Erythroblast (primary cell): ENCODE results near the gene PARP6.

ENCODE experiments used
- DNase-seq, 2 experiments: peaks; one replicate each; lab custom pipeline; 2025; lab: John Stamatoyannopoulos, UW
- GATA1 ChIP-seq: IDR thresholded peaks from 2 replicates; pipeline ENCODE4 v1.6.1; 2011; ENCODE audit warnings: low read depth, mild to moderate bottlenecking, control low read depth, low read length, moderate library complexity
- POLR2A ChIP-seq: IDR thresholded peaks from 2 replicates; pipeline ENCODE4 v1.6.1; 2011; ENCODE audit warnings: mild to moderate bottlenecking, low read length

Gene PARP6

DNA sequence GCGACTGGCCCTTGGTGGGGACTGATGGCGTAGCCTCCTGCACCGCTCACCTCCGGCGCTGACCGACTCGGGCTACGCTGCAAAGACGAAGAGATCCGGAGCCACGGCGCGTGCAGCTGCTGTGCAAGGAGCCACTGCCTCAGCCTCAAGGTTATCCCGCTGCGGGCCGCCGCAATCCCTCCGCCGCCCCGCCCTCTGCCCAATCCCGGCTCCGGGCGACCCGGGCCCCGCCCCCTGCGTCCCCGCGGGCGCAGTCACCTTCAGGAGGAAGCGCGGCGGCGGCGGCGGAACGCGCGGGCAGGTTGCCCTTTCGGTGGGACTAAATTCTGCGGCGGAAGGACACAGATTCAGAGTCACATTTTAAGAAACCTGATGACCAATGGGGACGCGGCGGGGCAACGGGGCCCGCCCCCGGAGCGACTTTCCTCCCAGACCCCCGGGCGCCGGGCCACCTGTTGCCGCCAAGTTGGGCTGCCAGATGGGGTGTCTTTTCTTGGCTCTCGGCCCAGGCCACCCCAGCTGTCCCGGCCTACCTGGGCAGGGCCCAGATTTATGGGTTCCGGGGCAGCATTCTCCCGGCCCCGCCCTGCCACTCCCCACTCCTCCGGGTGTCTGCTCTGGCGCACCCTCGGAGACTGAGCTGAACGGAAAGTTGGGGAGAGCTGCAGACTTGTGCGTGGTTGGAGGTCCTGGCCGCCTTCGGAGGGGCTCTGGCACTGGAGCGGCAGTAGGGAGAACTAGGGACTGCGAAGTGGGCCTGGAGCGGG lies 41.1 kb downstream of the PARP6 start, which contains the start of gene PKM:
Gene PKM (minus strand): TSS at position 125 of the 767 bp plus-strand sequence. CDS start 12,093 bp downstream, outside the sequence.
- TF ChIP-seq GATA1 (no peak), POLR2A (peak; percentile 25)
- peak; percentile 59 to 66 for DNase-seq

DNA sequence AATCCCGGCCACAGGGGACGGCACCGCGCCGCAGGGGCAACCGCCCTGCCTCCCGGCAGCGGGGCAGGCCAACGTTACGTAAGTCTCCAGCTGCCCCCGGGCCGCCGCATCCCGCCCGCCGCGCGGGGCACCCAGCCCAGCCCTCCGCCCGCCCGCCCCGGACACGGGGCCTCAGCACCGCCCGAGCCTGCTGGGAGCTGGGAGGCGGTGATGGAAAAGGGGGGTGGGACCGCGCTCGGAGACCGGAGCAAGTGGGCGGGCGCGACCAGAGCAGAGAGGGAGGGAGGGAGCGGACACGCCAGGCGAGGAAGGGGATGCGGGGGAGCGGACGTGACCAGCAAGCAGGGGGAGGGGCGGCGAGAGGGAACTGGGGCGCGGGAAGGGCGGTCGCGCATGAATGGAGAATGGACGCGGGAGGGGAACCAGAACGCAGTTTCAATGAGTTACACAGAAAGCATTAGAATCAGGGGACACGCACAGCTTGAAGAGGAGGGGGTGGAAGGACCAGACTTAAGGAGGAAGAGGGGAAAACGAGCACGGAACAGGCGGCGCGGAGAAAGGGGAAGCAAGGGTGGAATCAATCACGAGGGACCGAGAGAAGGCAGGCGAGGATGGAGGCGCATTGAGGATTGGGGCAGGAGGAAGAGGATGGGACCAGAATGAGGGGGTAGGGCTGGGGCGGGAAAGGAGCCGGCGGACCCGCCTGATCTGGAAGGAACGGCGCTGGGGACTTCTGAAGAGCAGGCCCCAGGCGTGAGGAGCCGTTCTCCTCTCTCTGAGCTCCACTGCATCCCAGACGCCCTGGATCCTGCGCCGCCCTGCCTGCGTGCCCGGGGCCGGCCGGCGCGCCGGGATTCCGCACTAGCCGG lies 41.9 kb downstream of the PARP6 start:
- peak in 1 of 2 experiments; percentile 27 for DNase-seq

DNA sequence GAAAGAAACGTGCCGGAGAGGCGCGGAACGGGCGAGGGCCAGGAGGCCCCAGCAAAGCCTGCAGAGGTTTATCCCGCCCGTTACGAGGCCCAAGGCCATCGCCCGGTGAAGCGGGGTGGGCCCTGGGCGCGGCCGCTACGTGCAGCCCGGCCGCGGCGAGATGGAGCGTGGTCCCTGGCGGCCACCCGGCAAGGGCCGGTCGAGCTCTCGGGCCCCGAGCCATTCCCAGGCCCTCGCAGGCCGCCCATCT lies 42.5 kb downstream of the PARP6 start:
- DNase-seq, result no peak
- no peak for TF ChIP-seq POLR2A
- no peak for TF ChIP-seq GATA1

More for the DNA sequence above, 41.9 kb downstream of the PARP6 start:
- TF ChIP-seq GATA1, result no peak
- no peak for TF ChIP-seq POLR2A

DNA sequence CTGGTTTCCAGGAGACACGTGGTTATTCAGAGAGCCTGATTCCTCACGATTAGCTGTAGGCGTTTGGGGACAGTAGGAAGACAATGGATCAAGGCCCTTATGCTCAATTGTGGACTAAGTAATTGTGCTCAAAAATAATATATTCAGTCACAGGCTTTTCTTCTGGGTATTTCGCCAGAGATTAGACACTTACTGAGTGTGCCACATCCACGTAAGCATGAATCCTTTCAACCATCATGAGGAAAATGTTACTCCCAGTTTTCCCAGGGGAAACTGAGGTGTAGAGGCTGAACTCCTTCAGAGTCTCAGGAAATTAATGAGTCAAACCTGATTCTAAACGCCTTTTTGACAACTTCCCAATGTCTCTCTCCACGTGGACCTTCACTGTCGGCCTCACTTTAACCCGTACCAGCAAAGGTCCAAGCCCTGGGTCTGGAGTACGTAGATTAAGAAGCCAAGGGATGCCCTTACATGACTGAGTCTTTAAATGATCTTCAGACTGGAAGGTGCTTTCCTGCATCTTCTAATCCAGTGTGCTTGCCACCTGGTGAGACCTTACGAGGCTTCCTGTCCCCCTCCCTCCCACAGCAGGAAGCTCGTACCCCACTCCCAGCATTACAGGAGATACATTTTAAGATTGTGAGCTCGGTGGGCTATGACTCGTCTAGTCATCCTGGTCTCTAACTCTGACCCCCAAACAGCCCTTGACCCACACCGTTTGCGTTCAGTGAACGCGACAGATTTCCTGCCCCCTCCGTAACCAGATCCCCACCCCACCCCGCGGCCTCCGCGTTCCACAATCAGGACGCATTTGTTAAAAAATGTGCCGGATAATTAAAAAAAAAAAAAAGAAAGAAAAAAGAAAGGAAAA lies 43.0 kb downstream of the PARP6 start:
- TF ChIP-seq GATA1 (no peak), POLR2A (no peak)
- DNase-seq, result no peak

DNA sequence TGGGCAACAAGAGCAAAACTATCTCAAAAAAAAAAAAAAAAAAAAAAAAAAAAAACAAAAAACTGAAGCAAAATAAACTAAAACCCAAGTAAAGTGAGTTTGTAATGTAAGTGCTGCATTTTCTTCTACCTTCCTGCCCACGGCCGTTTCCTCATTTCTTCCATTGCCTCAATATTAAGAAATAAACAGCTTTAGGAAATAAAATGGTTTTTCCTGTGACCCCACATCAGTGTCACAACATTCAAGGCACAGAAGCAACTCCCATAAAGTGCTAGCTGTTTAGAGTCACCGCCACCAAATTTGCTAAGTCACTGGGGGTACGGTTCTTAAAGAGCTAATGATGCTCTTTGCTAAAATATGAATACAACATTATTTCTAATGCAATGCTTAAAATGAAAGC lies 44.6 kb downstream of the PARP6 start:
- TF ChIP-seq GATA1 (no peak), POLR2A (no peak)
- DNase-seq, result no peak

- DNase-seq, result peak in 1 of 2 experiments; percentile 5
- TF ChIP-seq POLR2A (no peak), GATA1 (no peak)
Measured at GRCh38 chr15:72227192-72227586, 45.2 kb downstream of the PARP6 start.

DNA sequence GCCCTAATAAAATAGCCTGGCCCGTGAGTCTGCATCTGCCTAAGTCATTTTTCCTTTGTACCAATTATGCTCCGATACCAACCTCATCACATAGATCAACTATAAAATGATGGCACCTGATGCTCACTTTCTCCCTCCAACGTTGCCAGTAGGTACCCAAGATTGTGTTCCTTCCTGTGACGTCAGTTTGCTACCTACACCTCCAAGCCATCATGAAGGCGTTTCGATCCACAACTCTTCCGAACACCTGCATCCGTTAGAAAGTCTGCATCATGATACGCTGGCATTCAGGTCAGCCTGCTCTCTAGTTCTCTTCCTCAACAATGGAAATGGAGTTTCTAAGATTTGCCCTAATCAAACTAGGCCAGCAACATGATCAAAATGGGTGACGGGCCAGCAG lies 49.1 kb downstream of the PARP6 start:
- TF ChIP-seq GATA1 (no peak), POLR2A (no peak)
- no peak for DNase-seq

DNA sequence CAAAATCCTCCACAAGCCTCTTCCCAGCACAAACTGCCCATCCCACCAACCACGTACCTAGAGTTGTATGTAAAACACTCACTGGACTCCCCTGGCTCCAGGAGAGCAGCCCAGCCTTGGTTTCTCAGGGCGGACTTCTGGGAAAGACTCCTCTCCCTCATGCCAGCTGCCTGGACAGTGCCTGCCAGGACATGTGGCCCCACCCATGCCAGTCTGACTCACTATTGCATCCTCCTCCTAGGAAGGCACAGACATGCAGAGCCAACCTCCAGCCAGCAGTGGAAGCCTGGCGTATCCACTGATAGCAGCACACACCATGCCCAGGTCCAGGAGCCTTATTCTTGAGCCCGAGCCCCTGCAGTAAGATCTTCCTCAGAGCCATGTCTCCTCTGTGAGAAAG lies 50.0 kb downstream of the PARP6 start:
- TF ChIP-seq GATA1 (no peak), POLR2A (no peak)
- DNase-seq, result no peak

DNA sequence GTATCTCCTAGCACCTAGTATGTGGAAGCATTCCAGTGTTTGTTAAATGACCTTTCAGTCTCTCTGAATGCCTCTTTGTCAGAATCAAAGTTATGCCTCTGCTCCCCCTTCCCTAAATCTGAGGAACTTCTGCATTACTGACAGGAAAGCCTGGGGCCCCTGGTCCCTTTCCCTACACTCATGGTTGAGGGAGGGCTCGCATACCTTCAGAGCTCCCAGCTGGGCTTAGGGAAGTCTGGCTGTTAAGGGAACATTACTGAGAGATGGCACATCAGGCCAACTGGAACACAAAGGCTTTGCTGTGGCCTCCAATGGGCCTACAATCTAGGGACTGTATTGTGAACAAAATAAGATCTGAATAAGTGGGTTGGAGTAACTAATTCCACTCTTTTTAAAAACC lies 51.7 kb downstream of the PARP6 start:
- no peak for TF ChIP-seq GATA1
- no peak for TF ChIP-seq POLR2A
- no peak for DNase-seq

DNA sequence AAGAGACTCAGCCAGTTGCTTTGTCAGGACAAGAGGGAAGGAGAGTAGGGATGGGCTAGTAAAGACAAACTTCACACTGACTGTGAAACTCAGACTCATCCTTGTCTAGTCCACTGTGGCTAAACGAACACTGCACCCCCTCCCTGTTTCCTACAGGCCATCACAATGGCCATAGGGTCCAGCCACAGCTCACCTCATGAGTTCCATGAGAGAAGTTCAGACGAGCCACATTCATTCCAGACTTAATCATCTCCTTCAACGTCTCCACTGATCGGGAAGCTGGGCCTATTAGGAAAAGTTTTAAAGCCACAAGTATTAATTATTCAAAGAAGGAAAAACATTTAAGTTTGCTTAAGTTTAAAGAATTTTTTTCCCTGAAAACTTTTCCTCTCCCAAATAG lies 55.1 kb downstream of the PARP6 start:
- no peak for DNase-seq
- TF ChIP-seq GATA1, result no peak
- TF ChIP-seq POLR2A, result no peak

- no peak for DNase-seq
- no peak for TF ChIP-seq POLR2A
Measured at GRCh38 chr15:72216079-72216478, 56.3 kb downstream of the PARP6 start.

- no peak for DNase-seq
- no peak for TF ChIP-seq GATA1
- TF ChIP-seq POLR2A, result no peak
Measured at GRCh38 chr15:72207558-72208085, 64.7 kb downstream of the PARP6 start.

- no peak for DNase-seq
- no peak for TF ChIP-seq POLR2A
- no peak for TF ChIP-seq GATA1
Measured at GRCh38 chr15:72206677-72207000, 65.7 kb downstream of the PARP6 start.
